Naive B cell (primary cell): Measurements from ENCODE around the gene KSR1. TPM values are rescaled to one million over a fixed set of nuclear protein-coding genes. Genes with fewer than 3 reads are reported as not detected.

ENCODE experiments used
- ATAC-seq, 2 donors: fragments of 150-1000 bp; cut with Tn5 transposase; 2 replicates each; pipeline ENCODE4 v1.10.0; 2021; ENCODE audit warnings: low read depth in 2 of 2, mild to moderate bottlenecking in 2 of 2, moderate library complexity in 2 of 2
- DNase-seq: peaks from one replicate; pipeline ENCODE4 v3.0.0; 2022
- H3K27ac Mint-ChIP-seq, 6 donors: one replicate each; pipeline ENCODE4 v1.8.0; 2020 to 2022; ENCODE audit warnings: mild to moderate bottlenecking in 6 of 6, mixed read lengths in 6 of 6, moderate library complexity in 5 of 6, inconsistent platforms in 2 of 6
- H3K27me3 Mint-ChIP-seq, 3 donors: one replicate each; pipeline ENCODE4 v1.8.0; 2021 to 2022; ENCODE audit warnings: mixed read lengths in 3 of 3, mild to moderate bottlenecking in 1 of 3
- H3K36me3 Mint-ChIP-seq, 2 donors: one replicate each; pipeline ENCODE4 v1.8.0; 2020 to 2022; ENCODE audit warnings: mixed read lengths in 2 of 2, inconsistent platforms in 1 of 2, mild to moderate bottlenecking in 1 of 2
- H3K4me1 Mint-ChIP-seq, 3 donors: one replicate each; pipeline ENCODE4 v1.8.0; 2020 to 2022; ENCODE audit warnings: mixed read lengths in 3 of 3, inconsistent platforms in 1 of 3, mild to moderate bottlenecking in 1 of 3, moderate library complexity in 1 of 3
- H3K4me3 Mint-ChIP-seq, 8 donors: one replicate each; pipeline ENCODE4 v1.8.0; 2020 to 2022; ENCODE audit warnings: mild to moderate bottlenecking in 8 of 8, mixed read lengths in 8 of 8, moderate library complexity in 8 of 8, inconsistent platforms in 2 of 8
- H3K9me3 Mint-ChIP-seq, 7 donors: one replicate each; pipeline ENCODE4 v1.8.0; 2020 to 2022; ENCODE audit warnings: mixed read lengths in 7 of 7, mild to moderate bottlenecking in 5 of 7, inconsistent platforms in 2 of 7, moderate library complexity in 1 of 7
- polyA plus RNA-seq, 6 donors: library from polyadenylated mRNA; unstranded; fragments of 300-500 nt; fragmentation: Illumina TruSeq; gene quantifications; one replicate each; pipeline ENCODE4 v1.2.3, GENCODE V29; 2021; ENCODE audit warnings: low read depth in 6 of 6

KSR1 gene
- polyA plus RNA-seq, 6 donors from 2014 or later, result 0.38 to 4.4 (median 2.3) TPM

GRCh38 chr17:27560668-27561067 is 104.4 kb downstream of the KSR1 start:
- ATAC-seq (no peak), DNase-seq (no peak)
- Mint-ChIP-seq H3K4me3 (no peak overlapping the region), H3K27me3 (no peaks in the 10 kb centered on the region), H3K9me3 (no peaks in the 10 kb centered on the region), H3K27ac (peak overlapping the region in 1 of 6 donors; percentile 7), H3K4me1 (peaks cover 3 to 4% (median 3%) of the 10 kb centered on the region in 3 donors), H3K36me3 (peaks cover 9 to 12% of the 10 kb centered on the region in 2 donors)

DNA sequence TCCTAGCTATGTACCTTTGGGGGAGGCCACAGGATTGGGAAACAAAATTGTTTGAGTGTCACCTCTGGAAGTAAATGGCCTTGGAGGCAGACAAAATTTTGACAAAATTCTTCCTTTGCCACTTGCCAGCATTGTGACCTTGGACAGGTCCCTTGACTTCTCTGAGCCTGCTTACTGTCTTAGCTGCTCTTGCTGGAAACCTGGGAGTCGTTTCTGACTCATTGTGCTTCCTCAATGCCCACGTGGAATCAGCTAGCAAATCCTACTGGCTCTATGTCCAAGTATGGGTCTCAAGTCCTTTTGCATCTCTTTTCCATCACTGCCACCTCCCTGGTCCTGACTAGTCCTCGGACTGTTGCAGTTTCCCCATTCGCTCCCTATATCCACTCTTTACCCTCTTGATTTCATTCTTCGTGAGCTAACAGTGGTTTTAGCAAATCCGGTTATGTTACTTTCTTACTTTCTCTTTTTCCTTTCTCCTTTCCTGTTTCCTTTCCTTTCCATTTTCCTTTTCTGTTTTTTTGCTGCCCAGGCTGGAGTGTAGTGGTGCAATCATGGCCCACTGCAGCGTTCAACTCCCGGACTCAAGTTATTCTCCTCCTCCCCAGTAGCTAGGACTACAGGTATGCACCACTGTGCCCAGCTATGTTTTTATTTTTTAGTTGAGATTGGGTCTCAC is 106.7 kb downstream of the KSR1 start:
- H3K36me3 Mint-ChIP-seq, result peaks cover 9 to 10% of the 10 kb centered on the region in 2 donors

DNA sequence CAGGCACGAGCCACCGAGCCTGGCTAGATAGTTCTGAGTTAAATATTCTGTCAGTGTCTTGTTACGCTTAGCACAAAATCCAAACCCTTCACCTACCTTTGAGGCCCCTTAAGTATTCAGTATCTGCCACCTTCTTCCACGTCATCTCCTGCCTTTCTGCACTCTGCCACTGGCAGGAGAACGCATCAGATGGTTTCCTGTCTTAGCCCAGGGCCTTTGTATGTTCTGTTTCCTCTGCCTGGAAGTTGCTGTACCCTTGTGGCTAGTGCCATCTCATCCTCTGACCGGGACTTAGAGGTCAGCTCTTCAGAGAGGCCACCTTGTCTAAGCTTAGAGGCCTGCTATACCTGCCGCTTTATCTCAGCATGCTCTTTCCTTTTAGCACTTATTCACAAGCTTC is 107.3 kb downstream of the KSR1 start:
- H3K9me3 Mint-ChIP-seq, result no peaks in the 10 kb centered on the region
- DNase-seq, result no peak

More for the DNA sequence above, 106.7 kb downstream of the KSR1 start:
- H3K9me3 Mint-ChIP-seq, result no peaks in the 10 kb centered on the region
- no peak for DNase-seq
- H3K4me1 Mint-ChIP-seq, result peaks cover 0 to 4% (median 0%) of the 10 kb centered on the region in 3 donors
- ATAC-seq, result no peak
- H3K4me3 Mint-ChIP-seq, result no peak overlapping the region
- H3K27me3 Mint-ChIP-seq, result no peaks in the 10 kb centered on the region
- peak overlapping the region in 1 of 6 donors; percentile 87 for H3K27ac Mint-ChIP-seq

DNA sequence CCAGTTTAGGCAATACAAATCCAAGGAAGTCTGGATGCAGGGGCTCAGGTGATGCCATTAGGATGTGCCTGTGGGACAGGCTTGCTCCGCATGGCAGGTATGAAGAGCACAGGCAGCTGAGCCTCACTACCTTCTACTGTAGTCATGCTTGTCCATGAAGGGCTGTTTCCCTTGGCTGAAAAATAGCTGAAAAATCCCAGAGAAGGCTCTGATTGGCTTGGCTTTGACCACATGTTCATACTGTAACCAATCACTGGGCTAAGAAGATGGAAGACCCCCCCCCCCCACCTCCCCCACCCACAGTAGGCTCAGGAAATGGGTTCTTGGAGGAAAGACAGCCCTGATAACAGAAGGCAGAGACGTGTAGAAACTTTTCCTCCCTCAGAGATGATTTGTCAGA is 108.2 kb downstream of the KSR1 start:
- H3K9me3 Mint-ChIP-seq, result no peaks in the 10 kb centered on the region
- no peak for DNase-seq
- peaks cover 0 to 2% (median 0%) of the 10 kb centered on the region in 3 donors for H3K4me1 Mint-ChIP-seq
- no peak overlapping the region for H3K27ac Mint-ChIP-seq
- H3K27me3 Mint-ChIP-seq, result no peaks in the 10 kb centered on the region
- peaks cover 5 to 6% of the 10 kb centered on the region in 2 donors for H3K36me3 Mint-ChIP-seq
- ATAC-seq, result no peak
- no peak overlapping the region for H3K4me3 Mint-ChIP-seq

More for the DNA sequence above, 107.3 kb downstream of the KSR1 start:
- Mint-ChIP-seq H3K36me3 (peaks cover 6 to 9% of the 10 kb centered on the region in 2 donors), H3K4me3 (no peak overlapping the region), H3K27me3 (no peaks in the 10 kb centered on the region), H3K27ac (peak overlapping the region in 1 of 6 donors; percentile 87), H3K4me1 (peaks cover 0 to 4% (median 0%) of the 10 kb centered on the region in 3 donors)
- no peak for ATAC-seq

- Mint-ChIP-seq H3K27ac (no peak overlapping the region), H3K4me1 (no peaks in the 10 kb centered on the region), H3K9me3 (no peaks in the 10 kb centered on the region), H3K4me3 (no peak overlapping the region), H3K36me3 (peaks cover 0 to 4% of the 10 kb centered on the region in 2 donors), H3K27me3 (no peaks in the 10 kb centered on the region)
- no peak for ATAC-seq
- no peak for DNase-seq
Measured at GRCh38 chr17:27565874-27566670, 109.8 kb downstream of the KSR1 start.

DNA sequence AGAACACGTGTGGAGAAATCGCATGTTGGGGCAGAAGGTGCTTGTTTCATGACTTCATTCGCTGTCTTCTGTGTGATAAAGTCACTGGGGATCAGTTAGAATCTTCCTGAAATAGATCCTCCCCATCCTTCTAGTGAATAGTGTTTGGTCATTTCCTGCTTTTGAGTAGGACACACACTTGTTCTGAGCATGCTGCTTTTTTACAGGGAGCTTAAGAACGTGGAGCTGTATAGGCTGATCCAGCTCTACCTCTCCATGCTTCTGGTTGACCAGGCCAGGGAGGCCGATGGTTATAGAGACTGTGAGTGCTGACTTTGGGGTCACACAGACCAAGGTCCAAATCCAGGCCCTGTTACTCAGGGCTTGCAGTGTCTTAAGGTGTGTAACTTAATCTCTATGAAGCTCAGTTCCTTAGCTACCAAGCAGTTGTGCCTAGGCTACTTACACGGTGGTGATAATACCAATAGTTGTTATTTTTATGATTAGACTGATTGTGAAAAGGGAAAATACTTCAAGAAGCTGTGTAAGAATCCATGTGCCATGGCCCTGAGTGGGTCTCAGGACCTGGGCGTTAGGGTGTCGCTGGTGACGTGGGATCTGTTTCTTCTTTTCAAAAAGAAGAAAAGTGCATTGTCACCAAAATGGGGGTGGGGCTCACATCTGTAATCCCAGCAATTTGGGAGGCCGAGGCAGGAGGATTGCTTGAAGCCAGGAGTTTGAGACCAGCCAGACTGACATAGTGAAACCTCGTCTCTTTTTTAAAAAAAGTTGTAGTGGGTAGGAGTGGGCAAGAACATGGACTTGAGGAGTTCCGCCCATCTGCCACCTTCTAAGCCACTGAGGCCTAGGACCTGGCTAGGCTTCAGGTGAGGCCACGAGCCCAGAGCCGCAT is 110.7 kb downstream of the KSR1 start:
- no peaks in the 10 kb centered on the region for H3K36me3 Mint-ChIP-seq
- no peaks in the 10 kb centered on the region for H3K27me3 Mint-ChIP-seq
- DNase-seq, result no peak
- H3K9me3 Mint-ChIP-seq, result no peaks in the 10 kb centered on the region
- no peaks in the 10 kb centered on the region for H3K4me1 Mint-ChIP-seq
- H3K27ac Mint-ChIP-seq, result peak overlapping the region in 1 of 6 donors; percentile 57
- H3K4me3 Mint-ChIP-seq, result peak overlapping the region in 1 of 8 donors; percentile 15
- ATAC-seq, result no peak

GRCh38 chr17:27567563-27567859 is 111.3 kb downstream of the KSR1 start:
- H3K4me3 Mint-ChIP-seq, result no peak overlapping the region
- no peaks in the 10 kb centered on the region for H3K36me3 Mint-ChIP-seq
- H3K4me1 Mint-ChIP-seq, result no peaks in the 10 kb centered on the region
- H3K27me3 Mint-ChIP-seq, result no peaks in the 10 kb centered on the region
- ATAC-seq (no peak), DNase-seq (no peak)
- H3K27ac Mint-ChIP-seq, result no peak overlapping the region
- H3K9me3 Mint-ChIP-seq, result no peaks in the 10 kb centered on the region

- no peaks in the 10 kb centered on the region for H3K4me1 Mint-ChIP-seq
- H3K4me3 Mint-ChIP-seq, result no peak overlapping the region
- ATAC-seq, result no peak
- no peaks in the 10 kb centered on the region for H3K27me3 Mint-ChIP-seq
- H3K27ac Mint-ChIP-seq, result no peak overlapping the region
- H3K36me3 Mint-ChIP-seq, result no peaks in the 10 kb centered on the region
- H3K9me3 Mint-ChIP-seq, result no peaks in the 10 kb centered on the region
- DNase-seq, result no peak
Measured at GRCh38 chr17:27568216-27568615, 112.0 kb downstream of the KSR1 start.

DNA sequence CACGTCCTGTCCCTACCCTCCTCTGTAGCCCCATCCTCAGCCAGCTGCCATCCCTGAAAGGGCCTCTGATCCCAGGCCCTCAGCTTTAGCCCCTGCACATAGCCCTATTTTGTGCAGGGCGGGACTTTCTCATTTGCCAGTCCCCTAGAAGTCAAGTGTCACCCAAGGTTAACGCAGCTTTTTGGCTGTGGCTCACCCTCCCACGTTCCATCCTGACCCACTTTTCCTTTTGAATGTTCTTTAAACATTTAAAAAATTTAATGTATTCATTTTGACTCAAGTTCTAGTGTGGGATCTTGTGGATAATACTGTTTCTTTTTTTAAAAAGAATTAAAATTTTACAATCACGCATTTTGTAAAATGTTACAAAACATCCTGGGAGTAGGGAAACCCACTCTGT is 112.6 kb downstream of the KSR1 start:
- no peaks in the 10 kb centered on the region for H3K27me3 Mint-ChIP-seq
- no peaks in the 10 kb centered on the region for H3K9me3 Mint-ChIP-seq
- H3K36me3 Mint-ChIP-seq, result no peaks in the 10 kb centered on the region
- H3K27ac Mint-ChIP-seq, result no peak overlapping the region
- ATAC-seq (no peak), DNase-seq (no peak)
- no peaks in the 10 kb centered on the region for H3K4me1 Mint-ChIP-seq
- no peak overlapping the region for H3K4me3 Mint-ChIP-seq

DNA sequence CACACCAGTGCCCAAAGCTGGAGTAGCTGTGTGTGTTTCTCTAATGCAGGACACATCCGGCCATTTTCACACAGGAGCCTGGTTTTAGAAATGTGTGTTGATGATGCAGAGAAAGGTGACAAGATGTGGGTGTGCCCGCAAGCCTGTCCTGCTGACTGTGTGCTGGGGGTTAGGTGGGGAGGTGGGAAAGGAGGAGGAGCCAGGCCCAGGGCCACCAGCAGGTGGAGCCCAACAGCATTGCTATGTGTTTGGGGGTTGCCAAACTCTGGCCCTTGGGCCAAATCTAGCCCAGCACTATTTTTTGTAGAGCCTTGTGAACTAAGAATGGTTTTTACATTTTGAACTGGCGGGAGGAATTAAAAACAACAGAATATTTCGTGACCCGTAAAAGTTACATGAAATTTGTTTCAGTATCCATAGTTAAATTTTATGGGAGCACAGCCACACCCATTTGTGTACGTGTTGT is 113.0 kb downstream of the KSR1 start:
- no peak overlapping the region for H3K4me3 Mint-ChIP-seq
- H3K27ac Mint-ChIP-seq, result peak overlapping the region in 3 of 6 donors; percentile 15 to 53 (median 42)
- no peaks in the 10 kb centered on the region for H3K27me3 Mint-ChIP-seq
- no peaks in the 10 kb centered on the region for H3K36me3 Mint-ChIP-seq
- DNase-seq (no peak), ATAC-seq (peak; percentile 35 to 56)
- H3K4me1 Mint-ChIP-seq, result no peaks in the 10 kb centered on the region
- H3K9me3 Mint-ChIP-seq, result no peaks in the 10 kb centered on the region

- Mint-ChIP-seq H3K27ac (peak overlapping the region in 3 of 6 donors; percentile 38 to 55 (median 53)), H3K4me1 (no peaks in the 10 kb centered on the region), H3K9me3 (no peaks in the 10 kb centered on the region), H3K4me3 (no peak overlapping the region), H3K36me3 (no peaks in the 10 kb centered on the region), H3K27me3 (no peaks in the 10 kb centered on the region)
- no peak for ATAC-seq
- DNase-seq, result no peak
Measured at GRCh38 chr17:27569884-27570577, 113.8 kb downstream of the KSR1 start.

DNA sequence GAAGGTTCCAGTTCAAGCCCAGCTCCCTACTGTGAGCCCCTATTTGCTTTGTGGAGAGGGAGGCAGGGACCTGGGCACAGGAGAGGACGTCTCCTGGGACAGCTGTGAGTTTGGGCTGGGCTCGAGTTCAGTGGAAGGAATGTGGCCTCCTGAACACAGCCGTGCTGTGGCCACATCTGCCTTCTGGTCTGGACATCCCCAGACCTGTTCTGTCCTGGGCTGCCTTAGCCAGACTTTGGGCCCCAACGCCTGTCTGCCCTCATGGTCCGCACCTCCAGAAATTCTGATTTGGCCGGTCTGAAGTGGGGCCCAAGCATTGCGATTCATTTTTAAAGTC is 114.3 kb downstream of the KSR1 start:
- peak overlapping the region in 2 of 6 donors; percentile 38 to 55 for H3K27ac Mint-ChIP-seq
- H3K4me1 Mint-ChIP-seq, result peaks cover 0 to 1% (median 0%) of the 10 kb centered on the region in 3 donors
- H3K36me3 Mint-ChIP-seq, result no peaks in the 10 kb centered on the region
- DNase-seq, result no peak
- H3K9me3 Mint-ChIP-seq, result no peaks in the 10 kb centered on the region
- no peaks in the 10 kb centered on the region for H3K27me3 Mint-ChIP-seq
- no peak for ATAC-seq
- H3K4me3 Mint-ChIP-seq, result no peak overlapping the region
